H9 (cell line): ENCODE data around the gene DDX39A. TPM values are rescaled to one million over a fixed set of nuclear protein-coding genes. Genes with fewer than 3 reads are reported as not detected.

Source experiments
- DNase-seq: peaks from one replicate; pipeline ENCODE4 v3.0.0-alpha.2; 2017
- H2AFZ ChIP-seq: one replicate; pipeline ENCODE4 v1.6.1; 2013; ENCODE audit warnings: mild to moderate bottlenecking, low read length, control low read depth, moderate library complexity
- H2AK5ac ChIP-seq: 2 replicates; pipeline ENCODE4 v1.6.1; 2013; ENCODE audit warnings: low read length, control low read depth, mixed read lengths; ENCODE audit not compliant: insufficient read length
- H2BK120ac ChIP-seq: one replicate; pipeline ENCODE4 v1.6.1; 2013; ENCODE audit warnings: low read depth, mild to moderate bottlenecking, low read length, control low read depth, inconsistent platforms; ENCODE audit not compliant: poor library complexity, severe bottlenecking
- H2BK12ac ChIP-seq: 2 replicates; pipeline ENCODE4 v1.6.1; 2013; ENCODE audit warnings: low read length, control low read depth, mixed read lengths, low read depth; ENCODE audit not compliant: insufficient read length
- H2BK15ac ChIP-seq: 2 replicates; pipeline ENCODE4 v1.6.1; 2013; ENCODE audit warnings: low read depth, low read length, control low read depth
- H2BK20ac ChIP-seq: one replicate; pipeline ENCODE4 v1.6.1; 2013; ENCODE audit warnings: low read depth, mild to moderate bottlenecking, low read length, control low read depth, inconsistent platforms; ENCODE audit not compliant: poor library complexity, severe bottlenecking
- H2BK5ac ChIP-seq: 2 replicates; pipeline ENCODE4 v1.6.1; 2013; ENCODE audit warnings: low read length, control low read depth, mixed read lengths; ENCODE audit not compliant: insufficient read length
- H3K14ac ChIP-seq: 2 replicates; pipeline ENCODE4 v1.6.1; 2013; ENCODE audit warnings: low read length, control low read depth; ENCODE audit not compliant: insufficient read depth
- H3K18ac ChIP-seq: 2 replicates; pipeline ENCODE4 v1.6.1; 2013; ENCODE audit warnings: low read depth, mild to moderate bottlenecking, mixed read lengths, low read length, control low read depth; ENCODE audit not compliant: insufficient read length
- H3K23ac ChIP-seq: 2 replicates; pipeline ENCODE4 v1.6.1; 2013; ENCODE audit warnings: low read length, control low read depth, mixed read lengths, low read depth; ENCODE audit not compliant: insufficient read length
- H3K23me2 ChIP-seq: 2 replicates; pipeline ENCODE4 v1.6.1; 2013; ENCODE audit warnings: low read depth, mild to moderate bottlenecking, mixed read lengths, low read length, control low read depth; ENCODE audit not compliant: insufficient read length, poor library complexity, severe bottlenecking
- H3K27ac ChIP-seq: 2 replicates; pipeline ENCODE4 v1.5.1; 2013; ENCODE audit warnings: low read length, control low read depth, mixed read lengths, low read depth; ENCODE audit not compliant: insufficient read length
- H3K27me3 ChIP-seq: 2 replicates; pipeline ENCODE4 v1.6.1; 2013; ENCODE audit warnings: low read length, control low read depth, inconsistent platforms; ENCODE audit not compliant: insufficient read depth
- H3K4ac ChIP-seq: 2 replicates; pipeline ENCODE4 v1.6.1; 2013; ENCODE audit warnings: low read depth, mild to moderate bottlenecking, control low read depth, inconsistent platforms, low read length, moderate library complexity
- H3K4me1 ChIP-seq: 2 replicates; pipeline ENCODE4 v1.6.1; 2013; ENCODE audit warnings: low read length, control low read depth, inconsistent platforms; ENCODE audit not compliant: insufficient read depth
- H3K4me2 ChIP-seq: 2 replicates; pipeline ENCODE4 v1.6.1; 2013; ENCODE audit warnings: low read length, control low read depth, mixed read lengths; ENCODE audit not compliant: insufficient read length, insufficient read depth
- H3K56ac ChIP-seq: 2 replicates; pipeline ENCODE4 v1.6.1; 2013; ENCODE audit warnings: low read depth, mild to moderate bottlenecking, mixed read lengths, low read length, control low read depth; ENCODE audit not compliant: insufficient read length
- H3K79me1 ChIP-seq: 2 replicates; pipeline ENCODE4 v1.6.1; 2013; ENCODE audit warnings: low read depth, mild to moderate bottlenecking, moderate library complexity, low read length, control low read depth, inconsistent platforms; ENCODE audit not compliant: insufficient read depth, poor library complexity, severe bottlenecking
- H3K79me2 ChIP-seq: 2 replicates; pipeline ENCODE4 v1.6.1; 2013; ENCODE audit warnings: low read length, control low read depth, inconsistent platforms; ENCODE audit not compliant: insufficient read depth
- H3K9ac ChIP-seq: 2 replicates; pipeline ENCODE4 v1.6.1; 2013; ENCODE audit warnings: low read length, control low read depth, mixed read lengths; ENCODE audit not compliant: insufficient read length; ENCODE audit errors: extremely low read depth
- H3K9me3 ChIP-seq: one replicate; pipeline ENCODE4 v1.6.1; 2013; ENCODE audit warnings: low read depth, low read length, inconsistent platforms; ENCODE audit not compliant: control insufficient read depth
- H3T11ph ChIP-seq: one replicate; pipeline ENCODE4 v1.6.1; 2013; ENCODE audit warnings: mild to moderate bottlenecking, low read length, control low read depth, inconsistent platforms
- H4K20me1 ChIP-seq: one replicate; pipeline ENCODE4 v1.6.1; 2013; ENCODE audit not compliant: control insufficient read depth, insufficient read length, insufficient read depth
- H4K5ac ChIP-seq: 2 replicates; pipeline ENCODE4 v1.6.1; 2013; ENCODE audit warnings: low read depth, mild to moderate bottlenecking, mixed read lengths, low read length, control low read depth; ENCODE audit not compliant: insufficient read length
- H4K8ac ChIP-seq: replicated peaks from 2 replicates; pipeline ENCODE4 v1.6.1; 2013; ENCODE audit warnings: low read length, control low read depth, mixed read lengths, low read depth; ENCODE audit not compliant: insufficient read length
- H4K91ac ChIP-seq: 2 replicates; pipeline ENCODE4 v1.6.1; 2013; ENCODE audit warnings: low read depth, mild to moderate bottlenecking, moderate library complexity, mixed read lengths, low read length, control low read depth; ENCODE audit not compliant: insufficient read length
- H3K27ac Mint-ChIP-seq, 3 experiments: 2 replicates in 2 of 3; 3 replicates in 1 of 3; pipeline ENCODE4 v1.8.0; 2020 to 2021; ENCODE audit warnings: mixed read lengths in 3 of 3, mild to moderate bottlenecking in 1 of 3, moderate library complexity in 1 of 3
- H3K27me3 Mint-ChIP-seq: 2 replicates; pipeline ENCODE4 v1.8.0; 2021; ENCODE audit warnings: low read depth, mild to moderate bottlenecking, moderate library complexity, mixed read lengths
- H3K36me3 Mint-ChIP-seq, 3 experiments: 2 replicates in 2 of 3; 3 replicates in 1 of 3; pipeline ENCODE4 v1.8.0; 2020 to 2021; ENCODE audit warnings: low read depth in 3 of 3, mixed read lengths in 3 of 3; ENCODE audit not compliant: insufficient read depth in 1 of 3
- H3K4me1 Mint-ChIP-seq, 2 experiments: 2 replicates each; pipeline ENCODE4 v1.8.0; 2020; ENCODE audit warnings: mixed read lengths in 2 of 2
- H3K4me3 Mint-ChIP-seq, 2 experiments: 2 replicates in 1 of 2; 3 replicates in 1 of 2; pipeline ENCODE4 v1.8.0; 2020 to 2021; ENCODE audit warnings: mild to moderate bottlenecking in 2 of 2, mixed read lengths in 2 of 2, moderate library complexity in 1 of 2
- H3K9me3 Mint-ChIP-seq, 2 experiments: 2 replicates in 1 of 2; 3 replicates in 1 of 2; pipeline ENCODE4 v1.8.0; 2020; ENCODE audit warnings: mild to moderate bottlenecking in 2 of 2, mixed read lengths in 2 of 2, moderate library complexity in 1 of 2
- CTCF ChIP-seq: fragments of 200-600 bp; sonication (generic); conservative IDR thresholded peaks from 3 replicates; pipeline ENCODE4 v1.8.0; 2021; ENCODE audit warnings: antibody characterized with exemption, mild to moderate bottlenecking
- WGBS: extraction: QIAGEN DNeasy Blood & Tissue Kit; methylation state at CpG from one replicate; pipeline ENCODE4 v1.1.7; 2013; ENCODE audit warnings: missing lambda C conversion rate, low lambda C conversion rate, mixed read lengths; ENCODE audit not compliant: insufficient read length; ENCODE audit errors: extremely low coverage; 5-methylcytosine and 5-hydroxymethylcytosine counted together
- total RNA-seq: library from RNA; stranded (reverse); gene quantifications from 2 replicates; pipeline ENCODE4 v1.2.1, GENCODE V29; 2021

Gene DDX39A
- total RNA-seq, 1 experiment from 2014 or later, result 137 TPM

GRCh38 chr19:14412996-14413692 lies 6.0 kb downstream of the DDX39A start:
- no peak overlapping the region for H2BK5ac ChIP-seq
- no peaks in the 10 kb centered on the region for H3K27me3 ChIP-seq
- H3K4me1 ChIP-seq, result no peaks in the 10 kb centered on the region
- Mint-ChIP-seq H3K27me3 (no peaks in the 10 kb centered on the region), H3K27ac (peak overlapping the region in 2 of 3 experiments; percentile 15 to 78; a peak in 2 of 7 replicates), H3K4me3 (peak overlapping the region in 1 of 2 experiments; percentile 40; a peak in 2 of 5 replicates), H3K4me1 (peaks cover 27 to 32% of the 10 kb centered on the region in 2 experiments), H3K36me3 (peaks cover 53 to 77% (median 77%) of the 10 kb centered on the region in 3 experiments), H3K9me3 (no peaks in the 10 kb centered on the region)
- H4K20me1 ChIP-seq, result no peaks in the 10 kb centered on the region
- no peak overlapping the region for H3T11ph ChIP-seq
- no peak overlapping the region for H2AFZ ChIP-seq
- H4K8ac ChIP-seq, result no peak overlapping the region
- no peaks in the 10 kb centered on the region for H3K9me3 ChIP-seq
- no peak overlapping the region for H2BK120ac ChIP-seq
- no peak overlapping the region for H2AK5ac ChIP-seq
- WGBS, result no CpG with 5 or more reads among the region's 15 CpGs
- no peak overlapping the region for H3K9ac ChIP-seq
- H3K18ac ChIP-seq, result no peak overlapping the region
- H2BK12ac ChIP-seq, result no peak overlapping the region
- no peak overlapping the region for H3K23ac ChIP-seq
- H2BK15ac ChIP-seq, result no peak overlapping the region
- H3K79me2 ChIP-seq, result peaks cover 41% of the 10 kb centered on the region
- H3K23me2 ChIP-seq, result peaks cover 1% of the 10 kb centered on the region
- H3K56ac ChIP-seq, result no peak overlapping the region
- no peak overlapping the region for H3K27ac ChIP-seq
- H4K91ac ChIP-seq, result no peak overlapping the region
- peaks cover 8% of the 10 kb centered on the region for H3K79me1 ChIP-seq
- no peak overlapping the region for H3K4ac ChIP-seq
- H3K4me2 ChIP-seq, result no peak overlapping the region
- no peak for TF ChIP-seq CTCF
- H2BK20ac ChIP-seq, result no peak overlapping the region
- no peak overlapping the region for H4K5ac ChIP-seq
- DNase-seq, result no peak
- H3K14ac ChIP-seq, result no peak overlapping the region
